WTC11 (cell line): Measurements from ENCODE around the gene RSRC1. TPM values are rescaled to one million over a fixed set of nuclear protein-coding genes. Genes with fewer than 3 reads are reported as not detected.
A peak's percentile ranks its signal among the peaks of the same experiment; 100 is the strongest.

Experiments used
- ATAC-seq: fragments of 200-7000 bp; cut with Tn5 transposase; 2 replicates; pipeline ENCODE4 v1.10.0; 2021; ENCODE audit warnings: mild to moderate bottlenecking, moderate library complexity
- CTCF ChIA-PET: fragments of 300-600 bp; sonication (Branson Sonifier 250); formaldehyde crosslinking; loops from one replicate; lab custom pipeline; 2021; ENCODE audit warnings: antibody characterized with exemption; lab: Charles Lee
- POLR2A ChIA-PET: fragments of 350-600 bp; sonication (Branson Sonifier 250); formaldehyde crosslinking; loops from one replicate; lab custom pipeline; 2021; ENCODE audit warnings: antibody characterized with exemption; lab: Charles Lee
- DNase-seq: peaks from one replicate; pipeline ENCODE4 v3.0.0; 2021; ENCODE audit warnings: low spot score
- H3K27ac Mint-ChIP-seq: 2 replicates; pipeline ENCODE4 v1.8.0; 2021; ENCODE audit warnings: mixed read lengths
- H3K27me3 Mint-ChIP-seq: 2 replicates; pipeline ENCODE4 v1.8.0; 2021; ENCODE audit warnings: low read depth, mild to moderate bottlenecking, moderate library complexity, mixed read lengths
- H3K36me3 Mint-ChIP-seq: 2 replicates; pipeline ENCODE4 v1.8.0; 2021; ENCODE audit warnings: mixed read lengths
- H3K4me1 Mint-ChIP-seq: 2 replicates; pipeline ENCODE4 v1.8.0; 2022; ENCODE audit warnings: mixed read lengths
- H3K4me3 Mint-ChIP-seq: 2 replicates; pipeline ENCODE4 v1.8.0; 2021; ENCODE audit warnings: mild to moderate bottlenecking, moderate library complexity, mixed read lengths
- H3K9me3 Mint-ChIP-seq: 2 replicates; pipeline ENCODE4 v1.8.0; 2021; ENCODE audit warnings: mixed read lengths
- ATF3 ChIP-seq: sonication (generic); formaldehyde crosslinking; conservative IDR thresholded peaks from 2 replicates; pipeline ENCODE4 v1.8.1; 2022; ENCODE audit warnings: mild to moderate bottlenecking, missing genetic modification reagents
- CBFB ChIP-seq: sonication (generic); formaldehyde crosslinking; IDR thresholded peaks from 2 replicates; pipeline ENCODE4 v1.8.1; 2022; ENCODE audit warnings: mild to moderate bottlenecking, low read depth, missing genetic modification reagents
- CDX4 ChIP-seq: fragments of 250-450 bp; sonication (Bioruptor Pico); IDR thresholded peaks from 2 replicates; pipeline ENCODE4 v1.9.0; 2021; ENCODE audit warnings: moderate library complexity, mild to moderate bottlenecking, inconsistent platforms, borderline replicate concordance
- CREB1 ChIP-seq: sonication (generic); formaldehyde crosslinking; IDR thresholded peaks from 2 replicates; pipeline ENCODE4 v1.8.0; 2023; ENCODE audit warnings: mild to moderate bottlenecking, missing genetic modification reagents
- ELF4 ChIP-seq: sonication (generic); formaldehyde crosslinking; IDR thresholded peaks from 2 replicates; pipeline ENCODE4 v1.8.1; 2022; ENCODE audit warnings: low read depth, mild to moderate bottlenecking, moderate library complexity, missing genetic modification reagents
- ESRRA ChIP-seq: sonication (generic); formaldehyde crosslinking; IDR thresholded peaks from 2 replicates; pipeline ENCODE4 v1.8.1; 2022; ENCODE audit warnings: mild to moderate bottlenecking, missing genetic modification reagents, borderline replicate concordance
- GRHL2 ChIP-seq: fragments of 250-450 bp; sonication (Bioruptor Pico); IDR thresholded peaks from 2 replicates; pipeline ENCODE4 v1.8.0; 2022; ENCODE audit warnings: mild to moderate bottlenecking, moderate library complexity; ENCODE audit not compliant: insufficient replicate concordance, severe bottlenecking
- HMGA2 ChIP-seq: fragments of 250-450 bp; sonication (Bioruptor Pico); IDR thresholded peaks from 2 replicates; pipeline ENCODE4 v1.4.0; 2021; ENCODE audit warnings: mild to moderate bottlenecking, moderate library complexity
- IRF1 ChIP-seq: sonication (generic); formaldehyde crosslinking; IDR thresholded peaks from 2 replicates; pipeline ENCODE4 v1.8.0; 2023; ENCODE audit warnings: missing genetic modification reagents
- KAT7 ChIP-seq: sonication (generic); formaldehyde crosslinking; IDR thresholded peaks from 2 replicates; pipeline ENCODE4 v1.8.1; 2023; ENCODE audit warnings: missing genetic modification reagents, mild to moderate bottlenecking, borderline replicate concordance
- NR2C2 ChIP-seq: sonication (generic); formaldehyde crosslinking; IDR thresholded peaks from 2 replicates; pipeline ENCODE4 v1.8.0; 2022; ENCODE audit warnings: mild to moderate bottlenecking, missing genetic modification reagents
- SMAD3 ChIP-seq: sonication (generic); formaldehyde crosslinking; IDR thresholded peaks from 2 replicates; pipeline ENCODE4 v1.8.0; 2022; ENCODE audit warnings: missing genetic modification reagents, mild to moderate bottlenecking, borderline replicate concordance
- SOX15 ChIP-seq: fragments of 250-450 bp; sonication (Bioruptor Pico); IDR thresholded peaks from 2 replicates; pipeline ENCODE4 v1.9.0; 2021; ENCODE audit warnings: mild to moderate bottlenecking
- SP1 ChIP-seq: sonication (generic); formaldehyde crosslinking; conservative IDR thresholded peaks from 2 replicates; pipeline ENCODE4 v1.8.1; 2022; ENCODE audit warnings: missing genetic modification reagents
- ZMAT4 ChIP-seq: fragments of 250-450 bp; sonication (Bioruptor Pico); IDR thresholded peaks from 2 replicates; pipeline ENCODE4 v1.9.0; 2021; ENCODE audit warnings: mild to moderate bottlenecking
- ZNF219 ChIP-seq: sonication (generic); formaldehyde crosslinking; IDR thresholded peaks from 2 replicates; pipeline ENCODE4 v1.8.0; 2023; ENCODE audit warnings: missing genetic modification reagents, mild to moderate bottlenecking, borderline replicate concordance
- total RNA-seq: library from RNA; stranded (reverse); gene quantifications from 3 replicates; pipeline ENCODE4 v1.2.3, GENCODE V29; 2021
- TF ChIP-seq, protein P1 (sequence below): sonication (generic); formaldehyde crosslinking; IDR thresholded peaks from 2 replicates; pipeline ENCODE4 v1.8.0; 2022; ENCODE audit warnings: mild to moderate bottlenecking, missing genetic modification reagents
- TF ChIP-seq, protein P2 (sequence below): sonication (generic); formaldehyde crosslinking; IDR thresholded peaks from 2 replicates; pipeline ENCODE4 v1.8.0; 2022; ENCODE audit warnings: mild to moderate bottlenecking, missing genetic modification reagents
- TF ChIP-seq, protein P3 (sequence below): sonication (generic); formaldehyde crosslinking; IDR thresholded peaks from 2 replicates; pipeline ENCODE4 v1.8.1; 2022; ENCODE audit warnings: mild to moderate bottlenecking, moderate library complexity, missing genetic modification reagents
- TF ChIP-seq, protein P4 (sequence below): fragments of 250-450 bp; sonication (Bioruptor Pico); IDR thresholded peaks from 2 replicates; pipeline ENCODE4 v1.9.0; 2021; ENCODE audit warnings: mild to moderate bottlenecking, borderline replicate concordance

The RSRC1 gene
- total RNA-seq, 1 experiment from 2014 or later, result 21.3 TPM

GRCh38 chr3:158568784-158569183 is 458.9 kb downstream of the RSRC1 start:
- POLR2A ChIA-PET, result no interaction called here
- DNase-seq (no peak), ATAC-seq (no peak)
- Mint-ChIP-seq H3K4me1 (peaks cover 14% of the 10 kb centered on the region), H3K27ac (no peak overlapping the region), H3K27me3 (peaks cover 43% of the 10 kb centered on the region), H3K9me3 (peaks cover 9% of the 10 kb centered on the region), H3K36me3 (peaks cover 3% of the 10 kb centered on the region; the same call in 1 of the 2 replicates), H3K4me3 (no peak overlapping the region)
- CTCF ChIA-PET, result no interaction called here
- TF ChIP-seq, protein P1, sequence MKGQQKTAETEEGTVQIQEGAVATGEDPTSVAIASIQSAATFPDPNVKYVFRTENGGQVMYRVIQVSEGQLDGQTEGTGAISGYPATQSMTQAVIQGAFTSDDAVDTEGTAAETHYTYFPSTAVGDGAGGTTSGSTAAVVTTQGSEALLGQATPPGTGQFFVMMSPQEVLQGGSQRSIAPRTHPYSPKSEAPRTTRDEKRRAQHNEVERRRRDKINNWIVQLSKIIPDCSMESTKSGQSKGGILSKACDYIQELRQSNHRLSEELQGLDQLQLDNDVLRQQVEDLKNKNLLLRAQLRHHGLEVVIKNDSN (CRISPR knock-in tag), result no peak
- TF ChIP-seq CDX4 (no peak), ELF4 (CRISPR knock-in tag) (no peak), ATF3 (CRISPR knock-in tag) (no peak)

DNA sequence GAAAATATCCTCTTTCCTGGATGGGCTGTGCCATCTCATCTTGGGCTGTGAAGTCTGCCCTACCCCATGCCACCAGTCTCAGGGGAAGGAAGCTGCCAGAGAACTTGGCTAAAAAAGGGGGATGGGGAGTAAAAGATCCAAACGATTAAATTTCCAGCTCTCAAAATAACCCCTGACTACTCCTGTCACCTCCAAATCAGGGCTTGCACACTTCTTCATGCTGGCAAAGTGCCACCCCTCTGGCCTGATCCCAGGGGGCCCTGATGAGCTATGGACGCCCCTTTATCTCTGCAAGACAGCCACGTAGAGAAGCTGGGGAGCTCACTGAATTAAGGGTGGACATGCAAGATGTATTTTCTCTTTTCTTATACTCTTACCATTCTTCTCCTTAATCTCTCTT is 459.9 kb downstream of the RSRC1 start:
- no peak overlapping the region for H3K27ac Mint-ChIP-seq
- H3K4me1 Mint-ChIP-seq, result peaks cover 15% of the 10 kb centered on the region

DNA sequence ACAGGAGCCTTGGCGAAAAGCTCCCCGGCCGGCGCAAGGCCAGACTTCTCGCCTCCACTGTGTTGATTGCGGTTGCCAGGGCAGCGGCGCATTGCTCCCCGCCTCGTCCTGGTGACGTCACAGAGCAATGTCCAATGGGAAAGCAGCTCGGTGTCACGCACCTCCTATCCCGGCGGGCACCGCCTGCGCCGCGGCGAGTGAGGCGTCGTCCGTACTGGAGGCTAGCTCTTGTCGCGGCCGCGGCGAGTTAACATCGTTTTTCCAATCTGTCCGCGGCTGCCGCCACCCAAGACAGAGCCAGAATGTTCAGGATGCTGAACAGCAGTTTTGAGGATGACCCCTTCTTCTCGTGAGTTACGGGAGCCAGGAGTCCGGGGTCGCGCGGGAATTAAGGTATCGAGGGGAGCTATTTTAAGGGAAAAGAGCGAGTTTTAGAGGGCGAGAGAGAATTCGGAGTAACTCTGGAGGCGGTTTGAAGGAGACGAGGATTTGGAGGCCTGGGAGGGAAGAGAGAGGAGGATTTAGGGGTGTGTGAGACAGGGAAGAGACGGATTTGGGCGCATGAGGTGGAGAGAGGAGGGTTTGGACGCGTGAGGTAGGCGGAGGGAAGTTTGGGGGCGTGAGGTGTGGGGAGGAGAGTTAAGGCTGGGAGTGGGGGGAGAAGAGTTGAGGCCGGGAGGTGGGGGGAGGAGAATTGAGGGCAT is 461.3 kb downstream of the RSRC1 start, which contains the start of gene MLF1:
MLF1 (plus strand) TSS at position 196 of the 704 bp plus-strand sequence; CDS start at position 303, 107 bp downstream.
- ATAC-seq (peak; percentile 97), DNase-seq (peak; percentile 98)
- Mint-ChIP-seq H3K27me3 (peaks cover 43% of the 10 kb centered on the region), H3K9me3 (no peaks in the 10 kb centered on the region), H3K4me1 (peaks cover 26% of the 10 kb centered on the region), H3K27ac (peak within 1 kb of the TSS; percentile 89), H3K4me3 (peak within 1 kb of the TSS; percentile 92), H3K36me3 (no peaks in the 10 kb centered on the region)
- CTCF ChIA-PET, result interaction anchor here (0.8 to 2.0 kb wide), 7 partner anchors 27 to 965 kb away, joined by 3 to 17 read pairs (median 5); partner anchors contain the start of genes GFM1 and LXN
- POLR2A ChIA-PET, result interaction anchor here (0.6 to 1.3 kb wide), 6 partner anchors 14 to 1071 kb away, joined by 3 to 5 read pairs (median 3); partner anchors contain the start of genes GFM1 and RSRC1
- TF ChIP-seq CBFB (no peak), KAT7 (CRISPR knock-in tag) (no peak), GRHL2 (no peak), SP1 (CRISPR knock-in tag) (peak; percentile 72), ZNF219 (CRISPR knock-in tag) (peak; percentile 67; the same call in 1 of the 2 replicates), CREB1 (peak; percentile 95), SOX15 (CRISPR knock-in tag) (no peak), ATF3 (CRISPR knock-in tag) (no peak), NR2C2 (CRISPR knock-in tag) (no peak; the same call in 1 of the 2 replicates), ZMAT4 (CRISPR knock-in tag) (no peak), IRF1 (CRISPR knock-in tag) (peak; percentile 93), ESRRA (CRISPR knock-in tag) (peak; percentile 92), SMAD3 (peak; percentile 94; the same call in 1 of the 2 replicates)
- TF ChIP-seq, protein P2, sequence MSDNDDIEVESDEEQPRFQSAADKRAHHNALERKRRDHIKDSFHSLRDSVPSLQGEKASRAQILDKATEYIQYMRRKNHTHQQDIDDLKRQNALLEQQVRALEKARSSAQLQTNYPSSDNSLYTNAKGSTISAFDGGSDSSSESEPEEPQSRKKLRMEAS (CRISPR knock-in tag), result peak; percentile 99
- TF ChIP-seq, protein P3, sequence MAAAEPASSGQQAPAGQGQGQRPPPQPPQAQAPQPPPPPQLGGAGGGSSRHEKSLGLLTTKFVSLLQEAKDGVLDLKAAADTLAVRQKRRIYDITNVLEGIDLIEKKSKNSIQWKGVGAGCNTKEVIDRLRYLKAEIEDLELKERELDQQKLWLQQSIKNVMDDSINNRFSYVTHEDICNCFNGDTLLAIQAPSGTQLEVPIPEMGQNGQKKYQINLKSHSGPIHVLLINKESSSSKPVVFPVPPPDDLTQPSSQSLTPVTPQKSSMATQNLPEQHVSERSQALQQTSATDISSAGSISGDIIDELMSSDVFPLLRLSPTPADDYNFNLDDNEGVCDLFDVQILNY (CRISPR knock-in tag), result peak; percentile 61; the same call in 1 of the 2 replicates
- TF ChIP-seq, protein P4, sequence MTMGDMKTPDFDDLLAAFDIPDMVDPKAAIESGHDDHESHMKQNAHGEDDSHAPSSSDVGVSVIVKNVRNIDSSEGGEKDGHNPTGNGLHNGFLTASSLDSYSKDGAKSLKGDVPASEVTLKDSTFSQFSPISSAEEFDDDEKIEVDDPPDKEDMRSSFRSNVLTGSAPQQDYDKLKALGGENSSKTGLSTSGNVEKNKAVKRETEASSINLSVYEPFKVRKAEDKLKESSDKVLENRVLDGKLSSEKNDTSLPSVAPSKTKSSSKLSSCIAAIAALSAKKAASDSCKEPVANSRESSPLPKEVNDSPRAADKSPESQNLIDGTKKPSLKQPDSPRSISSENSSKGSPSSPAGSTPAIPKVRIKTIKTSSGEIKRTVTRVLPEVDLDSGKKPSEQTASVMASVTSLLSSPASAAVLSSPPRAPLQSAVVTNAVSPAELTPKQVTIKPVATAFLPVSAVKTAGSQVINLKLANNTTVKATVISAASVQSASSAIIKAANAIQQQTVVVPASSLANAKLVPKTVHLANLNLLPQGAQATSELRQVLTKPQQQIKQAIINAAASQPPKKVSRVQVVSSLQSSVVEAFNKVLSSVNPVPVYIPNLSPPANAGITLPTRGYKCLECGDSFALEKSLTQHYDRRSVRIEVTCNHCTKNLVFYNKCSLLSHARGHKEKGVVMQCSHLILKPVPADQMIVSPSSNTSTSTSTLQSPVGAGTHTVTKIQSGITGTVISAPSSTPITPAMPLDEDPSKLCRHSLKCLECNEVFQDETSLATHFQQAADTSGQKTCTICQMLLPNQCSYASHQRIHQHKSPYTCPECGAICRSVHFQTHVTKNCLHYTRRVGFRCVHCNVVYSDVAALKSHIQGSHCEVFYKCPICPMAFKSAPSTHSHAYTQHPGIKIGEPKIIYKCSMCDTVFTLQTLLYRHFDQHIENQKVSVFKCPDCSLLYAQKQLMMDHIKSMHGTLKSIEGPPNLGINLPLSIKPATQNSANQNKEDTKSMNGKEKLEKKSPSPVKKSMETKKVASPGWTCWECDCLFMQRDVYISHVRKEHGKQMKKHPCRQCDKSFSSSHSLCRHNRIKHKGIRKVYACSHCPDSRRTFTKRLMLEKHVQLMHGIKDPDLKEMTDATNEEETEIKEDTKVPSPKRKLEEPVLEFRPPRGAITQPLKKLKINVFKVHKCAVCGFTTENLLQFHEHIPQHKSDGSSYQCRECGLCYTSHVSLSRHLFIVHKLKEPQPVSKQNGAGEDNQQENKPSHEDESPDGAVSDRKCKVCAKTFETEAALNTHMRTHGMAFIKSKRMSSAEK (CRISPR knock-in tag), result 0 out of 2 replicates have a peak, but pooled peaks have one; percentile 70

More for the DNA sequence above, 459.9 kb downstream of the RSRC1 start:
- peaks cover 43% of the 10 kb centered on the region for H3K27me3 Mint-ChIP-seq
- H3K36me3 Mint-ChIP-seq, result peaks cover 3% of the 10 kb centered on the region; the same call in 1 of the 2 replicates
- peaks cover 8% of the 10 kb centered on the region for H3K9me3 Mint-ChIP-seq
- POLR2A ChIA-PET, result no interaction called here
- ATAC-seq (no peak), DNase-seq (no peak)
- CTCF ChIA-PET, result interaction anchor here (1.6 to 2.0 kb wide), 3 partner anchors 74 to 158 kb away, joined by 6 to 17 read pairs (median 8); partner anchors contain the start of gene GFM1
- no peak overlapping the region for H3K4me3 Mint-ChIP-seq
- no peak for TF ChIP-seq HMGA2 (CRISPR knock-in tag)
